Adrenal gland (tissue), 12 donors: ENCODE results near the gene CNKSR2. TPM values are rescaled to one million over a fixed set of nuclear protein-coding genes. Genes with fewer than 3 reads are reported as not detected.

Source experiments
- DNase-seq, 7 donors: peaks; one replicate each; pipeline ENCODE4 v3.0.0-alpha.2; 2019 to 2020
- H3K27ac ChIP-seq, 5 donors: fragments of 200-600 bp; sonication (generic) in 4 of 5; 1 replicate in 3 of 5; 2 replicates in 2 of 5; pipeline versions ENCODE4 v1.5.1 to v1.8.0; 2016 to 2020; ENCODE audit warnings: mild to moderate bottlenecking in 1 of 5
- H3K27me3 ChIP-seq: fragments of 200-600 bp; 2 replicates; pipeline ENCODE4 v1.8.0; 2021
- H3K36me3 ChIP-seq, 2 donors: fragments of 200-600 bp; replicated peaks in 1 of 2; 1 replicate in 1 of 2; 2 replicates in 1 of 2; pipeline versions ENCODE4 v1.5.1 to v1.8.0; 2018 to 2022
- H3K4me1 ChIP-seq, 2 donors: fragments of 200-600 bp; replicated peaks in 1 of 2; 1 replicate in 1 of 2; 2 replicates in 1 of 2; pipeline versions ENCODE4 v1.5.1 to v1.8.0; 2018 to 2021
- H3K4me3 ChIP-seq, 4 donors: fragments of 200-600 bp; sonication (generic) in 3 of 4; one replicate each; pipeline ENCODE4 v1.5.1; 2016 to 2018
- H3K9me3 ChIP-seq, 3 donors: fragments of 200-600 bp; sonication (generic) in 1 of 3; replicated peaks in 1 of 3; 1 replicate in 2 of 3; 2 replicates in 1 of 3; pipeline versions ENCODE4 v1.5.1 to v1.8.0; 2016 to 2021
- CTCF ChIP-seq, 6 experiments: fragments of 450-650 bp in 4 of 6; fragments of 200-600 bp in 2 of 6; sonication (generic) in 1 of 6; IDR thresholded peaks; 1 replicate in 5 of 6; 2 replicates in 1 of 6; pipeline versions ENCODE4 v1.5.1 to v1.8.0; 2016 to 2021; ENCODE audit warnings: antibody characterized with exemption in 6 of 6, mild to moderate bottlenecking in 2 of 6, moderate library complexity in 1 of 6
- POLR2A ChIP-seq, 2 donors: fragments of 450-650 bp; IDR thresholded peaks; one replicate each; pipeline ENCODE4 v1.6.1; 2017; ENCODE audit warnings: antibody characterized with exemption in 2 of 2, mild to moderate bottlenecking in 2 of 2, moderate library complexity in 1 of 2
- WGBS, 4 donors: extraction: QIAGEN DNeasy Blood & Tissue Kit in 2 of 4; methylation state at CpG; one replicate each; pipeline versions ENCODE4 v1.1.5 to v1.1.7; 2013 to 2017; 5-methylcytosine and 5-hydroxymethylcytosine counted together
- intact Hi-C, 2 donors: fragments of 100-400 bp; cut with DNase I; formaldehyde crosslinking; loops; one replicate each; pipeline versions ENCODE4 v1.14.1 to v1.15.0; 2022 to 2023
- polyA plus RNA-seq, 3 donors: library from polyadenylated mRNA; stranded (reverse); fragments of 200-250 nt in 2 of 3; fragments of 350-450 nt in 1 of 3; fragmentation: Illumina TruSeq in 1 of 3; extraction: RNeasy Lipid Tissue Mini Kit (QIAGEN cat#74804) in 1 of 3; gene quantifications; one replicate each; pipeline ENCODE4 v1.2.3, GENCODE V29; 2013 to 2014
- total RNA-seq, 9 donors: library from RNA; depleted of rRNA in 4 of 9; stranded (reverse); fragments of >200 nt in 4 of 9; fragments of 120-200 nt in 1 of 9; fragmentation: NEBNext Ultra II Directional in 1 of 9; extraction: Animal tissue kit (Norgen Biotek cat#: 25700) in 1 of 9; gene quantifications; one replicate each; pipeline versions ENCODE4 v1.1.0 to v1.2.4, GENCODE V29; 2013 to 2023
- donor health status: healthy with polysubstance abuse.
- donor health status: Bipolar disorder and iron deficiency.
- donor health status: DM: yes; HTN: yes; CAD: no.
- donor health status: DM: no; HTN: no; CAD: no.
- donor health status: DM: no; HTN: no; CAD: no.
- donor health status: DM: yes; HTN: yes; CAD: no.

The CNKSR2 gene
- total and polyA plus RNA-seq, 12 donors, result 1.5 to 18.2 (median 3.8) TPM

DNA sequence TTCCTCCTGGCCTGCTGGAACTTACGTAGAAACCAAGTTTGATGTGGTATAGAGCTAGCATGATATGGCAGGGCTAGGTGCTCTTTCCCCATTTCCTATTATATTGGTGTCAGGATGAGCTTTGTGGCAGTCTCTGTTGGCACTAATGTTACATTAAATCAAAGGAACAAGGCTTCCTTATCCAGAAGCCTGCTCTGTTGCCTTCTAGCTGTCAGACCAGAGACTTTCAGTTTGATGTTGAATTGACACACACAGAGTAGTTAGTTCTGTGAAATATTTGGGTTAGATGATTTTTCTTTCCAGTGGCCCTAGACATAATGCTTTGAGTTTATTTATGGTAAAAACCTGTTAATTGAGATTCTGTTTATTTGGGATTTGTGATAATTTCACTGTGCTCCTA lies 10.0 kb downstream of the CNKSR2 start:
- no peaks in the 10 kb centered on the region for H3K9me3 ChIP-seq
- TF ChIP-seq CTCF (IDR thresholded peaks at IDR 0.05), result no peak
- no peaks in the 10 kb centered on the region for H3K27me3 ChIP-seq
- H3K27ac ChIP-seq, result no peak overlapping the region
- WGBS, 4 donors, result 59 to 95% (median 91%) methylated on average over 1 of the region's 1 CpG
- intact Hi-C loops, result no loop called here
- DNase-seq, result no peak
- no peak overlapping the region for H3K4me3 ChIP-seq
- H3K36me3 ChIP-seq, result no peaks in the 10 kb centered on the region
- H3K4me1 ChIP-seq, result no peaks in the 10 kb centered on the region

DNA sequence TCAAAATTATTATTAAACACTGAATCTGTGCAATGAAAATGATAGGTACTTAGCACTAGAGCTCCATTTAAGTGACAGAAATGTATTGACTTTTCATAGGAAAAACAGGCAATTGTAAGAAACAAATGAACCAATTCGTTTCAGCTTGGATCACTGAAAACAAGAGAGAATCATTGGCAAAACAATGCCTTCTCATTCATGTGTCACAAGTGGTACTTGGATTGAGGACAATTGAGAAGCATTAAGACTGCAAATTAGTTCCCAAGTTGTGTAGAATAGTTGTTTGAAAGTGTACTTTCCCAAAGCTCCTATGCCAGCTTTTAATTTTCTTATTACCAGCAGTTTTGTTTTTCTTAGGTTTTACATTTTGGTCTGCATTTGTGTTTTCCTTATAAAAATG lies 20.6 kb downstream of the CNKSR2 start:
- no peaks in the 10 kb centered on the region for H3K27me3 ChIP-seq
- H3K27ac ChIP-seq, result no peak overlapping the region
- no peaks in the 10 kb centered on the region for H3K9me3 ChIP-seq
- intact Hi-C loops, result no loop called here
- H3K4me1 ChIP-seq, result no peaks in the 10 kb centered on the region
- no peaks in the 10 kb centered on the region for H3K36me3 ChIP-seq
- WGBS, 4 donors, result 18 to 42% (median 27%) methylated on average over 1 of the region's 1 CpG
- no peak for DNase-seq
- TF ChIP-seq POLR2A (IDR thresholded peaks at IDR 0.05), result no peak
- no peak for TF ChIP-seq CTCF (IDR thresholded peaks at IDR 0.05)
- H3K4me3 ChIP-seq, result no peak overlapping the region

- Histone ChIP-seq H3K36me3 (no peaks in the 10 kb centered on the region), H3K4me1 (no peaks in the 10 kb centered on the region), H3K27me3 (peaks cover 3% of the 10 kb centered on the region), H3K9me3 (no peaks in the 10 kb centered on the region), H3K4me3 (no peak overlapping the region), H3K27ac (no peak overlapping the region)
- TF ChIP-seq CTCF (IDR thresholded peaks at IDR 0.05), result no peak
- no peak for TF ChIP-seq POLR2A (IDR thresholded peaks at IDR 0.05)
- 54 to 78% (median 66%) methylated on average over 3 of the region's 3 CpGs for WGBS, 4 donors
- DNase-seq, result no peak
- intact Hi-C loops, result no loop called here
Observed at GRCh38 chrX:21398426-21398825, 24.2 kb downstream of the CNKSR2 start.

DNA sequence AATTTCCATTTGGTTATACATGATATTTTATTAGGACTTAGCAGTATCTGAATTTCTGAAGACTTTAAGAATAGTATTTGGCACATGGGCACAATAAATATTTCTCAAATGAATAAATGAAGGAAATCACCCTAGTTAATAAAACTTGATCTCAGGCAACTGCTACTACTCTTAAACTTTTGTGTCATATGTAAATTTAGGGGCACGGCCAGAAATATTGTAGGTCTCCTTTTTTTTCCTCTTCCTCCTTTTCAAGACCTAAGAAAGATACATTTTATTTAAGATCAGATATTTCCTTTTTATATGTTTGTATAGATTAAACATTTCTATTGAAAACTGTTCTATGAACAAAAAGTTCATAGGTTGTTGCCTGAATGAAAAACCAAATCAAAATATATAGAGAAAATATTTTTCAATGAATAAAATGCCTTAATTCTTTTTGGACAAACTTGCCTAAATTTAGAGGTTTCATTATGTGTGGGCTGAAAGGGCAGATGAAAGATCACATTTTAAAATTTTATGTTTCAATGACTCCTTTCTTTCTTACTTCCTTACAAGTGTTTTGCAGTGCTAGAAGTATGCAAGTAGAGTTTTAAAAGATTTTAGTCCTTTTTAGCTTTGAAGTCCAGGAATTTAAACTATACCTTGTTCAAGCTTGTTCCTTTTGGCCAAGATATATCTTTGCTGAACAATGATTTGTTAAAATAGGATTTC lies 26.3 kb downstream of the CNKSR2 start:
- H3K27ac ChIP-seq, result no peak overlapping the region
- TF ChIP-seq POLR2A (IDR thresholded peaks at IDR 0.05), result no peak
- TF ChIP-seq CTCF (IDR thresholded peaks at IDR 0.05), result no peak
- WGBS, 4 donors, result 62 to 83% (median 72%) methylated on average over 1 of the region's 1 CpG
- DNase-seq, result no peak
- H3K27me3 ChIP-seq, result peaks cover 3% of the 10 kb centered on the region
- H3K4me3 ChIP-seq, result no peak overlapping the region
- no peaks in the 10 kb centered on the region for H3K4me1 ChIP-seq
- H3K9me3 ChIP-seq, result no peaks in the 10 kb centered on the region
- H3K36me3 ChIP-seq, result no peaks in the 10 kb centered on the region
- intact Hi-C loops, result no loop called here
